ENCODE data around the gene KCNQ4.

DNA sequence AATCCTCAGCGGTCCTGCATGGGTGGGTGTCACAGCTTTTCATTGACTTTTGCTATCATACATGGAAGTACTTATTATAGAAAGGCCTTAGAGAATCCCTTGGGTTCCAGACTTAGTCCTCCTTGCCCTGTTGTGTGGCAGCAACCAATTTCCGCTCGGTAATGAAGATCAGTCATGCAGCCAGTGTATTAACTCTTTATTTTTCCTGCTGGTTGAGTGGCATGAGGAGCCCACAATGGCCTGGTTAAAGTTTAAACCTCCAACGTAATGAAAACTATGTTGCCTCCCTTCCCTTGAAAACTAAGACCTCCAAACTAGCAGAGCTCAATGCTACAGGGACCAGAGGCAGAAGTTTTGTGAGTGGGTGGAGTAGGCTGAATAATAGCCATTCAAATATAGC is 58.6 kb downstream of the KCNQ4 start:
- TF ChIP-seq POLR2AphosphoS5 (IDR thresholded peaks at IDR 0.05; ENCODE audit: low read depth, low read length) (no peak), POLR2A (IDR thresholded peaks at IDR 0.05; ENCODE audit: low read depth, low read length) (no peak), SPI1 (IDR thresholded peaks at IDR 0.05; ENCODE audit: low read depth, low read length) (no peak), TAF1 (IDR thresholded peaks at IDR 0.05; ENCODE audit: low read depth, low read length) (no peak), POU2F2 (IDR thresholded peaks at IDR 0.05; ENCODE audit: low read depth, low read length) (no peak), PAX5 (IDR thresholded peaks at IDR 0.05; ENCODE audit: insufficient read depth, low read length, severe bottlenecking) (no peak)
